ENCODE results near the gene PPP2R2C.

The PPP2R2C gene

GRCh38 chr4:6324999-6325787, 147.2 kb downstream of the PPP2R2C start:
- no peak for DNase-seq

GRCh38 chr4:6324461-6324998, 147.9 kb downstream of the PPP2R2C start:
- no peak for DNase-seq

DNA sequence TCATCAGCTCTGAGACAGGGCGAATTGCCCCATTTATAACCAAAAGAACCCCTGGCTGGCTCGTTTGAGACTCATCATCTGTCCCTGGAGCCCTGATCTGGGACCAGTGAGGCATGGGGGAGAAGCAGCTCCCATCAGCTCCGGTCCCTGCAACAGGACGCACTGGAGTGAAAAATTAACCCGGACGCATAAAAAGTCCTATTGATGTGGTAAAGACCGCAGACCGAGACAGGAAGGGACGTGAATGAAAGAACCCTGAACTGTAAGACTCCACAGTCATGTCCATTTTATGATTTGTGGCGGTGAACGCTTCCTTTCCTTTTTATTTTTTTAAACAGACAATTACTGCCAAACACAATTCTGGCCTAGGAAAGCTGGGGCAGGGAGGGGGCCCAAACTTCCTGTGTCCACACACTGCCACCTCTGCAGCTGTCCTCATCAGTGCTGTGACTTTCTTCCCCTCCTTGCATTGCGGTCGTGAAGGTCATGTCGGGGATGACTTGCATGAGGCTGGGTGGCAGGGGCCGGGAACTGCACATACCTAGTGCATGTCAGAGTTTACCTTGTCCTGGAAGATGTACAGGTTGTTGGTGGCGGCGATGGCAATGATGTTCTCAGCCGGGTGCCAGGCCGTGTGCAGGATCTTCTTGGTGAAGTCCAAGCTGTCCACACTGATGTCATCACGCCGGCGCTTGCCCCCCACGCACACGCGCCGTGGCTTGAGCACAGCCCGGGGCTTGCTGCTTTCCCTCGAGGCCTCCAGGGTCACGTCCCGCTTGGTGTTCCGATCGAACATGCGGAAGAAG, 149.4 kb downstream of the PPP2R2C start:
- no peak for DNase-seq

GRCh38 chr4:6322067-6322760, 150.2 kb downstream of the PPP2R2C start:
- DNase-seq, result no peak

DNA sequence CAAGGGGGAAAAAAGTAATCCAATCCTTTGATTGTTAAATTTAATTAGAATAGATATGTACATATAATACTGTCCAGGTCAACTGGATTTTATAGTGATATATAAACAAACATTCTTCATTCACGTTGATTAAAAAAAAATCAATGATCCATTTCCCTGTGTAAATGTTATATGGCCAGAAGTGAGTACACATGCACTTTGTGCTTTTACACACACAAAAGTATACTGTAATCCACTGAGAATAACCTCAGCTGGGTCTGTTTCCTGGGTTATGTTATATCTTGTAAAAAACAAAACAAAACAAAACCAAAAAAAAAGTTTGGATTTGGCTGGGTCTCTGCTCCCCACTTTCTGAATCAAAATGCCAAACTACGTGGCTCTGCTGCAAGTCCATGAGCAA, 151.1 kb downstream of the PPP2R2C start:
- no peak for DNase-seq

GRCh38 chr4:6320663-6321062, 151.8 kb downstream of the PPP2R2C start:
- no peak for DNase-seq

- DNase-seq, result no peak
These were observed 152.8 kb downstream of the PPP2R2C start for GRCh38 chr4:6319530-6320150.

DNA sequence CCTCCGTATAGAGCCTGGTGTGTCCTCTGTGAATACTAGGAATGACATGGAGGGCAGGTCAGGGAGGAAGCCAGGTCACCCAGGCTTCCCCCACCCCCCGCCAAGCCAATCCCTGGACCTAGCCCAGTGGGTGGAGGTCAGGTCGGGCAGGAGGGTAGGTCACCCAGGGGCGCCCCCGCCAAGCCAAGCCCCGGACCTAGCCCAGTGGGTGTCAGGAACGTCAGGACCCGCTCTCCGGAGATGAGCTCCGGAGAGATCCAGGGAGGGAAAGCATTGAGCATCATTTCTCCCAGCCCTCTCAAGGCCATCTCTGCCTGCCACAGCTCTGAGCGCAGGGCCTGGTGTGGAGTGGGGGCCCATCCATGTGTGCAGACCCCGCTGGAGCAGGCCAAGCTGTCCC, 154.2 kb downstream of the PPP2R2C start:
- DNase-seq, result no peak

GRCh38 chr4:6316461-6317003, 155.9 kb downstream of the PPP2R2C start:
- no peak for DNase-seq

DNA sequence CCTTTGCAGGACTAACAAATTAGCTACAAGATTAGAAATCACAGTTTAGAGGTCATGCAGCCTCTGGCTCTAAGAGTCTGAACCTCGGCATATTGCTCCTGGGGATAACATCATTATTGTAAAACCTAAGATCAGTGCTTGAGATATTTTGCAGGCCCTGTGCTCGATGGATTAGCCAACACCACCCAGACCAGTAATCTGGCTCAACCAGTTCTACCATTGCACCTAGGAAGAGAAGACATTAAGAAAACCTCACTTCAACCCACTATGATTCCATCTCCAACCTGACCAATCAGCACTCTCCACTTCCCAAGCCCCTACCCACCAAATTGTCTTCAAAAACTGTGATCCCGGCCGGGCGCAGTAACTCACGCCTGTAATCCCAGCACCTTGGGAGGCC, 159.2 kb downstream of the PPP2R2C start:
- no peak for DNase-seq

DNA sequence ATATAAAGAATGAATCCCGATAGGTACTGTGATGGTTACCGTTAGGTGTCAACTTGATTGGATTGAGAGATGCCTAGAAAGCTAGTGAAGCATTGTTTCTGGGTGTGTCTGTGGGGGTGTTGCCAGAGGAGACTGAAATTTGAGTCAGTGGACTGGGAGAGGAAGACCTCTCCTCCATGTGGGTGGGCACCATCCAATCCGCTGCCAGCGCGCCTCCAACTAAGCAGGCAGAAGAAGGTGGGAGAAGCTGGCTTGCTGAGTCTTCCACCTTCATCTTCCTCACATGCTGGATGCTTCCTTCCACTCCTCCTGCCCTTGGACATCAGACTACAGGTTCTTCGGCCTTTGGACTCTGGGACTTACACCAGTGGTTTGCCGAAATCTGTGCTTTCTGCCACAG, 162.6 kb downstream of the PPP2R2C start:
- DNase-seq, result no peak

GRCh38 chr4:6308899-6309643, 163.3 kb downstream of the PPP2R2C start:
- DNase-seq, result peak; percentile 23

DNA sequence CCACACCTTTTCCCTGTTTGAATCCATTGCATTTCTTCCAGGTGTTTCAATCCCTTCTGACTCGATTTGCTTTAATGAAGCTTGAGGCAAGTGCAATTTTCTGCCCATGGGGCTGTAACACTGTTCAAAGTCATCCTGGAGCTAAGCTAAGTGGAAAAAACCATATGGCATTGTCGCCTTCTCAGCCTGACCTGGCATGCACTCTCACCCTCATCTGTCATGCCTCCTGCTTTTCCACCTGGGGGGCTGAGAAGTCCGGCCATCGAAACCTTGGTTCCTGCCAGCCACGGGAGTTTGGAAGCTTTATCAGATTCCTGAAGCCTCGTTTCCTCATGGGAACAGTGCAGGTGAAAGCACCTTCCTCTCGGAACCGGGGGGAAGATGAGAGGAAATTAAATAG, 164.5 kb downstream of the PPP2R2C start:
- DNase-seq, result no peak

DNA sequence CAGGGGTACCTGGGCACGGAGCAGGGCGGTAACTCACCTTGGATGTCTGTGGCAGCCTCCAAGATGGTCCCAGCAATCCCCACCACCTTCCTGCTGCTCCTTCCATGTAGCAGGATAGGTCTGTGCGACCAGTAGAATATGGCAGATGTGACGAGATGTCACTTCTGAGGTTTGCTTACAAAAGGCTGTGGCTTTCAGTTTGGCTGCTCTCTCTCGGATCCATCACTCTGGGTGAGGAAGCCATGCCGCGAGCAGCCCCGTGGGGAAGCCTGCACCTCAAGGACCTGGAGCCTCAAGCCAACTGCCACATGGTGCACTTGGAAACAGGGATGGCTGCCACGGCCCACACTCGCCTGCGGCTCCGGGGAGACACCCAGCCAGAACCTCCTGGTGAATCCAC, 165.2 kb downstream of the PPP2R2C start:
- DNase-seq, result no peak

- DNase-seq, result no peak
These were observed 166.1 kb downstream of the PPP2R2C start for GRCh38 chr4:6306299-6306698.

GRCh38 chr4:6303943-6304342, 168.5 kb downstream of the PPP2R2C start:
- DNase-seq, result no peak

DNA sequence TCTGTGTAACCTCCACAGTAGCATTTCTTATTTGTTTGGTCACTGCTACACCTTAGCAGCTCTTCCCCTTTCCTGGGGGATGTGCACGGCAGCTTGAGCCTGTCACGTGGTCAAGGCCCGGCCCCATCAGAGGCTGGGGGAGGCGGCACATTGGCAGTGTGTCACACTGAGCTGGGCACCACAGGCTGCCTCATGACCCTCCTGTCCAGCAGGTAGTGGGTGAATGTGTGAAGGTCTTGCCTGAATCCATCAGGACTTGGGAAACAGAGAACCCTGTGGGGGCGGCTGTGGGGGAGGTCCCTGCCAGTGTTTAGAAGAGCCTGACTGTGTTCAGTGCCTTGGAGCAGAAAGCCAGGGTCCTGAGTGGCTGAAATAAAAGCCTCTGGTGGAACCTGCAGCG, 169.5 kb downstream of the PPP2R2C start:
- DNase-seq, result no peak

GRCh38 chr4:6301732-6302442, 170.5 kb downstream of the PPP2R2C start:
- DNase-seq, result no peak

DNA sequence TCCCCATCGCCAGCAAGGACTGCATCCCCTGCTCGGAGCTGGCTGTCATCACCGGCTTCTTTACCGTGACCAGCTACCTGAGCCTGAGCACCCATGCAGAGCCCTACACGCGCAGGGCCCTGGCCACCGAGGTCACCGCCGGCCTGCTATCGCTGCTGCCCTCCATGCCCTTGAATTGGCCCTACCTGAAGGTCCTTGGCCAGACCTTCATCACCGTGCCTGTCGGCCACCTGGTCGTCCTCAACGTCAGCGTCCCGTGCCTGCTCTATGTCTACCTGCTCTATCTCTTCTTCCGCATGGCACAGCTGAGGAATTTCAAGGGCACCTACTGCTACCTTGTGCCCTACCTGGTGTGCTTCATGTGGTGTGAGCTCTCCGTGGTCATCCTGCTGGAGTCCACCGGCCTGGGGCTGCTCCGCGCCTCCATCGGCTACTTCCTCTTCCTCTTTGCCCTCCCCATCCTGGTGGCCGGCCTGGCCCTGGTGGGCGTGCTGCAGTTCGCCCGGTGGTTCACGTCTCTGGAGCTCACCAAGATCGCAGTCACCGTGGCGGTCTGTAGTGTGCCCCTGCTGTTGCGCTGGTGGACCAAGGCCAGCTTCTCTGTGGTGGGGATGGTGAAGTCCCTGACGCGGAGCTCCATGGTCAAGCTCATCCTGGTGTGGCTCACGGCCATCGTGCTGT, 171.2 kb downstream of the PPP2R2C start:
- DNase-seq, result no peak

GRCh38 chr4:6300359-6300758, 172.1 kb downstream of the PPP2R2C start:
- DNase-seq, result no peak

DNA sequence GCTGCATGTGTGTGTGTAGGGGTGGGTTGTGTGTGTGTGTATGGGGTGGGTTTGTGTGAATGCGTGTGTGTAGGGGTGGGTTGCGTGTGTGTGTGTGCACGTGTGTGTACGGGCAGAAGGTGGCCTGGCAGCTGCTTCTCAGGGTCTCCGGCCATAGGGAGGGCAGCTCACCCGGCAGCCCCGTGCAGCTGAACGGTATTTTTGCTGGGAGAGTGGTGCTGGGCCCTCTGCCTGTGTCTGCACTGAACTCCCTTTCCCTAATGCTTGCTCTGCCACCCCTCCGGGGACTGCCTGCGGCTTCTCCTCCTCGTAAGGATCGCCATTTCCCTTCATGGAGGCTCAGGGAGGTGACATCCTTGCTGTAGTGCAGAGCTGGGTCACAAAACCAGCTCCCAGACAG, 172.5 kb downstream of the PPP2R2C start:
- no peak for DNase-seq

Measured in activated gamma-delta T cell treated with Interleukin-2 at 50 U/mL for 16 hours (primary cell).